ENCODE data around the gene GLT1D1. TPM values are rescaled to one million over a fixed set of nuclear protein-coding genes. Genes with fewer than 3 reads are reported as not detected.
A peak's percentile ranks its signal among the peaks of the same experiment; 100 is the strongest.
"Not testable (repeated sequence)": the region's sequence is repeated elsewhere in the genome, so short reads cannot be mapped to it uniquely, and the experiment has no call there.

GLT1D1 gene
- 0.39 and 4.2 TPM in 2 replicates for total RNA-seq (2014; rRNA removed; shearing (Covaris generic); ENCODE audit: low replicate concordance)

- H3K36me3 ChIP-seq: no peaks in the 10 kb centered on the region
- DNase-seq: no peak
- no peaks in the 10 kb centered on the region; the same call in 1 of the 2 replicates for H3K27me3 ChIP-seq
- H3K4me3 ChIP-seq: peak within 1 kb of the TSS; percentile 25
- no peaks in the 10 kb centered on the region for H3K9me3 ChIP-seq
These were observed at the start of gene GLT1D1 for GRCh38 chr12:128852885-128853599. TSS of gene GLT1D1 (plus strand) at chr12:128853478. CDS start at chr12:128853582, 104 bp downstream.

GRCh38 chr12:128803788-128804187 is 49.5 kb upstream of the GLT1D1 start:
- peaks cover 3% of the 10 kb centered on the region for H3K9me3 ChIP-seq
- peaks cover 75% of the 10 kb centered on the region for H3K36me3 ChIP-seq
- H3K27me3 ChIP-seq: no peaks in the 10 kb centered on the region
- no peak overlapping the region for H3K4me3 ChIP-seq
- no peak for DNase-seq

GRCh38 chr12:128804762-128805161 is 48.5 kb upstream of the GLT1D1 start:
- Histone ChIP-seq H3K27me3 (no peaks in the 10 kb centered on the region), H3K9me3 (peaks cover 3% of the 10 kb centered on the region), H3K4me3 (no peak overlapping the region), H3K36me3 (peaks cover 76% of the 10 kb centered on the region)
- DNase-seq: no peak

GRCh38 chr12:128805406-128805805 is 47.9 kb upstream of the GLT1D1 start:
- DNase-seq, H3K4me3 ChIP-seq, H3K9me3 ChIP-seq, H3K27me3 ChIP-seq: not testable (repeated sequence)
- H3K36me3 ChIP-seq: peaks cover 73% of the 10 kb centered on the region

GRCh38 chr12:128806573-128806972 is 46.7 kb upstream of the GLT1D1 start:
- Histone ChIP-seq H3K4me3 (no peak overlapping the region), H3K27me3 (no peaks in the 10 kb centered on the region), H3K9me3 (peaks cover 3% of the 10 kb centered on the region), H3K36me3 (peaks cover 70% of the 10 kb centered on the region)
- DNase-seq: no peak

- peak; percentile 77 for DNase-seq
These were observed 46.0 kb upstream of the GLT1D1 start for GRCh38 chr12:128807161-128807724.

GRCh38 chr12:128808651-128809050 is 44.6 kb upstream of the GLT1D1 start:
- DNase-seq: no peak
- peaks cover 76% of the 10 kb centered on the region for H3K36me3 ChIP-seq
- H3K27me3 ChIP-seq: no peaks in the 10 kb centered on the region
- H3K4me3 ChIP-seq: no peak overlapping the region
- peaks cover 3% of the 10 kb centered on the region for H3K9me3 ChIP-seq

More at GRCh38 chr12:128807161-128807724, 46.0 kb upstream of the GLT1D1 start:
- peaks cover 76% of the 10 kb centered on the region for H3K36me3 ChIP-seq
- no peaks in the 10 kb centered on the region for H3K27me3 ChIP-seq
- H3K4me3 ChIP-seq: no peak overlapping the region
- peaks cover 3% of the 10 kb centered on the region for H3K9me3 ChIP-seq

- H3K9me3 ChIP-seq: no peaks in the 10 kb centered on the region
- peak overlapping the region; percentile 3; the same call in 1 of the 2 replicates for H3K4me3 ChIP-seq
- H3K27me3 ChIP-seq: no peaks in the 10 kb centered on the region
- DNase-seq: peak; percentile 77
- H3K36me3 ChIP-seq: peaks cover 69% of the 10 kb centered on the region
These were observed 42.8 kb upstream of the GLT1D1 start for GRCh38 chr12:128810182-128811127.

- Histone ChIP-seq H3K27me3 (no peaks in the 10 kb centered on the region), H3K4me3 (no peak overlapping the region), H3K36me3 (peaks cover 60% of the 10 kb centered on the region), H3K9me3 (no peaks in the 10 kb centered on the region)
- DNase-seq: no peak
These were observed 41.5 kb upstream of the GLT1D1 start for GRCh38 chr12:128811806-128812205.

- H3K9me3 ChIP-seq: no peaks in the 10 kb centered on the region
- peak; percentile 80 for DNase-seq
These were observed 39.9 kb upstream of the GLT1D1 start for GRCh38 chr12:128813392-128813791.

GRCh38 chr12:128813883-128814282 is 39.4 kb upstream of the GLT1D1 start:
- peak; percentile 45 for DNase-seq
- H3K4me3 ChIP-seq: no peak overlapping the region
- H3K36me3 ChIP-seq: peaks cover 45% of the 10 kb centered on the region
- no peaks in the 10 kb centered on the region for H3K9me3 ChIP-seq
- H3K27me3 ChIP-seq: no peaks in the 10 kb centered on the region

More at GRCh38 chr12:128813392-128813791, 39.9 kb upstream of the GLT1D1 start:
- H3K27me3 ChIP-seq: no peaks in the 10 kb centered on the region
- peaks cover 50% of the 10 kb centered on the region for H3K36me3 ChIP-seq
- H3K4me3 ChIP-seq: no peak overlapping the region

- no peak for DNase-seq
- H3K4me3 ChIP-seq: no peak overlapping the region
- peaks cover 39% of the 10 kb centered on the region for H3K36me3 ChIP-seq
- H3K9me3 ChIP-seq: no peaks in the 10 kb centered on the region
- H3K27me3 ChIP-seq: no peaks in the 10 kb centered on the region
These were observed 38.6 kb upstream of the GLT1D1 start for GRCh38 chr12:128814411-128815261.

- Histone ChIP-seq H3K4me3 (no peak overlapping the region), H3K9me3 (no peaks in the 10 kb centered on the region), H3K36me3 (peaks cover 45% of the 10 kb centered on the region), H3K27me3 (no peaks in the 10 kb centered on the region)
- no peak for DNase-seq
These were observed 37.3 kb upstream of the GLT1D1 start for GRCh38 chr12:128815779-128816642.

- Histone ChIP-seq H3K36me3 (peaks cover 43% of the 10 kb centered on the region), H3K9me3 (no peaks in the 10 kb centered on the region), H3K4me3 (no peak overlapping the region), H3K27me3 (no peaks in the 10 kb centered on the region)
- no peak for DNase-seq
These were observed 36.7 kb upstream of the GLT1D1 start for GRCh38 chr12:128816643-128816920.

Data from MG63 (cell line).